Heart left ventricle (tissue), 16 donors: ENCODE results near the gene ZMAT5. TPM values are rescaled to one million over a fixed set of nuclear protein-coding genes. Genes with fewer than 3 reads are reported as not detected.

Experiments
- ATAC-seq, 4 donors: fragments of 200-7000 bp; cut with Tn5 transposase; one replicate each; pipeline ENCODE4 v1.9.1; 2020 to 2022; ENCODE audit warnings: moderate library complexity in 4 of 4, mild to moderate bottlenecking in 3 of 4, moderate number of reproducible peaks in 1 of 4
- DNase-seq, 5 donors: peaks; one replicate each; pipeline ENCODE4 v3.0.0-alpha.2; 2020
- H3K27ac ChIP-seq, 12 donors: fragments of 200-600 bp; sonication (generic) in 4 of 12; one replicate each; pipeline versions ENCODE4 v1.5.0 to v1.8.0; 2016 to 2022; ENCODE audit warnings: mild to moderate bottlenecking in 2 of 12
- H3K27me3 ChIP-seq, 9 donors: fragments of 200-600 bp; sonication (generic) in 2 of 9; one replicate each; pipeline versions ENCODE4 v1.5.1 to v1.8.0; 2016 to 2022; ENCODE audit warnings: mild to moderate bottlenecking in 3 of 9
- H3K36me3 ChIP-seq, 9 donors: fragments of 200-600 bp; sonication (generic) in 2 of 9; one replicate each; pipeline versions ENCODE4 v1.5.0 to v1.8.0; 2018 to 2022; ENCODE audit warnings: mild to moderate bottlenecking in 2 of 9
- H3K4me1 ChIP-seq, 12 donors: fragments of 200-600 bp; sonication (generic) in 4 of 12; one replicate each; pipeline versions ENCODE4 v1.5.0 to v1.8.0; 2016 to 2022; ENCODE audit warnings: mild to moderate bottlenecking in 3 of 12
- H3K4me3 ChIP-seq, 12 donors: fragments of 200-600 bp; sonication (generic) in 4 of 12; one replicate each; pipeline versions ENCODE4 v1.5.0 to v1.8.0; 2017 to 2022; ENCODE audit warnings: mild to moderate bottlenecking in 9 of 12, moderate library complexity in 4 of 12
- H3K9me3 ChIP-seq, 12 donors: fragments of 200-600 bp; sonication (generic) in 4 of 12; one replicate each; pipeline versions ENCODE4 v1.5.0 to v1.8.0; 2016 to 2022; ENCODE audit warnings: mild to moderate bottlenecking in 1 of 12
- POLR2A ChIP-seq, 2 donors: fragments of 450-650 bp; IDR thresholded peaks; one replicate each; pipeline ENCODE4 v1.6.1; 2017; ENCODE audit warnings: antibody characterized with exemption in 2 of 2, mild to moderate bottlenecking in 2 of 2, moderate library complexity in 2 of 2
- WGBS, 4 donors: extraction: QIAGEN DNeasy Blood & Tissue Kit in 2 of 4; methylation state at CpG; one replicate each; pipeline versions ENCODE4 v1.1.5 to v1.1.7; 2013 to 2018; 5-methylcytosine and 5-hydroxymethylcytosine counted together
- intact Hi-C, 10 donors: fragments of 100-400 bp; cut with DNase I; formaldehyde crosslinking; loops; one replicate each; pipeline versions ENCODE4 v1.11.1 to v1.14.2; 2022
- polyA plus RNA-seq, 2 donors: library from polyadenylated mRNA; stranded (reverse); fragments of 200-250 nt; gene quantifications; one replicate each; pipeline ENCODE4 v1.2.3, GENCODE V29; 2013
- total RNA-seq, 9 donors: library from RNA; depleted of rRNA in 2 of 9; stranded (reverse); fragments of >200 nt in 2 of 9; fragmentation: NEBNext Ultra II Directional in 3 of 9; extraction: Animal tissue kit (Norgen Biotek cat#: 25700) in 3 of 9; gene quantifications; one replicate each; pipeline versions ENCODE4 v1.1.0 to v1.2.4, GENCODE V29; 2016 to 2023
- TF ChIP-seq, protein P1 (sequence below), 12 donors: fragments of 200-600 bp; sonication (generic) in 4 of 12; IDR thresholded peaks; one replicate each; pipeline versions ENCODE4 v1.5.0 to v1.8.0; 2018 to 2022; ENCODE audit warnings: antibody characterized with exemption in 12 of 12, mild to moderate bottlenecking in 5 of 12
- donor health status: ischemic (EF 13 %, LVEDD 7.1; RV severe dilation, severe dysfunction).
- donor health status: healthy with polysubstance abuse.
- donor health status: DM: no; HTN: yes; CAD: no.
- donor health status: DM: no; HTN: no; CAD: no.
- donor health status: ischemic (EF 25% LVEDD 6.9; RV normal size, moderate dysfunction).
- donor health status: ischemic (EF 25% LVEDD 5.7; RV mildly dilated, moderate dysfunction).
- donor health status: healthy.
- donor health status: DM: yes; HTN: yes; CAD: no.
- donor health status: ischemic (EF 35%, LVEDD 5.7; RV mildly dilated, moderate dysfunction).
- donor health status: nonischemic (EF 11% LVEDD 7.7; RV severe dilation, severe dysfunction).
- donor health status: DM: yes; HTN: yes; CAD: no.
- donor health status: PGD.
- donor health status: ischemic (EF 29% LVEDD 5.4; RV normal size, mild dysfunction).
- donor health status: nonischemic (EF 23%, LVEDD 6.1; RV moderate dilation, normal function).

ZMAT5 gene
- total and polyA plus RNA-seq, 11 donors, result 19.4 to 37.2 (median 22.7) TPM

GRCh38 chr22:29793396-29793795 is 26.6 kb upstream of the ZMAT5 start:
- intact Hi-C loops, result no loop called here
- Histone ChIP-seq H3K27ac (no peak overlapping the region), H3K4me1 (peaks cover 0 to 19% (median 6%) of the 10 kb centered on the region in 12 donors), H3K9me3 (no peaks in the 10 kb centered on the region), H3K27me3 (no peaks in the 10 kb centered on the region), H3K36me3 (peaks cover 0 to 98% (median 86%) of the 10 kb centered on the region in 9 donors), H3K4me3 (no peak overlapping the region)
- DNase-seq (no peak), ATAC-seq (no peak)
- WGBS, 4 donors, result 96 to 99% (median 98%) methylated on average over 15 to 17 of the region's 17 CpGs
- TF ChIP-seq, protein P1, sequence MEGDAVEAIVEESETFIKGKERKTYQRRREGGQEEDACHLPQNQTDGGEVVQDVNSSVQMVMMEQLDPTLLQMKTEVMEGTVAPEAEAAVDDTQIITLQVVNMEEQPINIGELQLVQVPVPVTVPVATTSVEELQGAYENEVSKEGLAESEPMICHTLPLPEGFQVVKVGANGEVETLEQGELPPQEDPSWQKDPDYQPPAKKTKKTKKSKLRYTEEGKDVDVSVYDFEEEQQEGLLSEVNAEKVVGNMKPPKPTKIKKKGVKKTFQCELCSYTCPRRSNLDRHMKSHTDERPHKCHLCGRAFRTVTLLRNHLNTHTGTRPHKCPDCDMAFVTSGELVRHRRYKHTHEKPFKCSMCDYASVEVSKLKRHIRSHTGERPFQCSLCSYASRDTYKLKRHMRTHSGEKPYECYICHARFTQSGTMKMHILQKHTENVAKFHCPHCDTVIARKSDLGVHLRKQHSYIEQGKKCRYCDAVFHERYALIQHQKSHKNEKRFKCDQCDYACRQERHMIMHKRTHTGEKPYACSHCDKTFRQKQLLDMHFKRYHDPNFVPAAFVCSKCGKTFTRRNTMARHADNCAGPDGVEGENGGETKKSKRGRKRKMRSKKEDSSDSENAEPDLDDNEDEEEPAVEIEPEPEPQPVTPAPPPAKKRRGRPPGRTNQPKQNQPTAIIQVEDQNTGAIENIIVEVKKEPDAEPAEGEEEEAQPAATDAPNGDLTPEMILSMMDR (IDR thresholded peaks at IDR 0.05), result no peak
- no peak for TF ChIP-seq POLR2A (IDR thresholded peaks at IDR 0.05)

DNA sequence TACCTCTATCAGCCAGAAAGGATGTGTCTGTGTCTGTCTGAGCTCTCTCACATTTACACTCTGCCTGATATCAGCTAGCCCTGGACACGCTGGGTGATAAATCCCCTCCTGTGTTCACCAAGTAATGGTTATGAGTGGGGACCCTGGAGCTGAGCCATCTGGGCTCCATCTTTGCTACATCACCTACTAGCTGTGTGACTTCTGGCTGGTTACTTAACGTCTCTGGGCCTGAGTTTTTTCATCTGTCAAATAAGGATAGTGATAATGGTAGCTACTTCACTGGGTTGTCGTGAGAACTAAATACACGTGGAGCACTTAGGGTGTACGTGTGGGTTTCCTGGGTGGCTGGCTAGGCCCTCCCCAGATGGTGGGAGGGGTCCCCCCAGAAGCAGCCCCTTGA is 23.3 kb upstream of the ZMAT5 start:
- no peak overlapping the region for H3K27ac ChIP-seq
- no peaks in the 10 kb centered on the region for H3K27me3 ChIP-seq
- TF ChIP-seq POLR2A (IDR thresholded peaks at IDR 0.05), result no peak
- TF ChIP-seq, protein P1 (IDR thresholded peaks at IDR 0.05), result no peak
- ATAC-seq, result no peak
- intact Hi-C loops, result no loop called here
- H3K36me3 ChIP-seq, result peaks cover 0 to 82% (median 76%) of the 10 kb centered on the region in 9 donors
- WGBS, 4 donors, result 87 to 92% (median 90%) methylated on average over 5 of the region's 5 CpGs
- no peak for DNase-seq
- H3K9me3 ChIP-seq, result no peaks in the 10 kb centered on the region
- H3K4me3 ChIP-seq, result no peak overlapping the region
- peaks cover 0 to 6% (median 0%) of the 10 kb centered on the region in 12 donors for H3K4me1 ChIP-seq

GRCh38 chr22:29788339-29789279 is 21.8 kb upstream of the ZMAT5 start:
- H3K36me3 ChIP-seq, result peaks cover 0 to 70% (median 64%) of the 10 kb centered on the region in 9 donors
- no peak for DNase-seq
- H3K4me3 ChIP-seq, result no peak overlapping the region
- H3K9me3 ChIP-seq, result no peaks in the 10 kb centered on the region
- no peak for ATAC-seq
- 86 to 90% (median 89%) methylated on average over 19 to 27 of the region's 27 CpGs for WGBS, 4 donors
- H3K27me3 ChIP-seq, result no peaks in the 10 kb centered on the region
- no peak overlapping the region for H3K27ac ChIP-seq
- intact Hi-C loops, result no loop called here
- peaks cover 0 to 21% (median 7%) of the 10 kb centered on the region in 12 donors for H3K4me1 ChIP-seq
- TF ChIP-seq, protein P1 (IDR thresholded peaks at IDR 0.05), result no peak

DNA sequence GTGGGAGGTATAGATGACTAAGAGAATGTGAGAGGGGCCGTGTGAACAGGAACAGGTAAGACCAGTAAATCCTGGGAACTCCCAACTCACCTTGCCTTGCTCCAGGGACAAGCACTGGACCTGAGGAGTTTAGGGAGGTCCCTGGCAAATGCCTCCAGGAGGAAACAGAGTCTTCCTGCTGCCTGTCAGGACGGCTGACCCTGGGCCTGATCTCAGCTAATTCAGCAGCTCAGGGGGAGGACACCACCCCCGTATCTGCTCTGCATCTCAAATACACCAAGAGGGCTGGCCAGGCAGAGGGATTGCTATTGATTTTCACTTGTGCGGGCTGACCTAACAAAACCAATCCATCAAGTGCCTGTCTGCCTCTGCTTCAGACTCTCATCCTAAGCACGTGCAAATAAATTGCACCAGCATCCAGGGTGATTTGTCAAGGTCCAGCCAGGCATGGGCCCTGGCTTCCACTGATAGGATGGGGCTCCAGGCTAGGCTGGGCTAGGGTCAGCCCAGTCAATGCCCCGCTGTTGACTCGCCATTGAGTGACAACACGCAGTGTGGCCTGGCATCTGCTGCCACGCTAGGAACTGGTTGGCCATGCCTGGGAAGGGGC is 20.7 kb upstream of the ZMAT5 start:
- H3K9me3 ChIP-seq, result no peaks in the 10 kb centered on the region
- no peaks in the 10 kb centered on the region for H3K27me3 ChIP-seq
- peaks cover 0 to 23% (median 8%) of the 10 kb centered on the region in 12 donors for H3K4me1 ChIP-seq
- ATAC-seq (no peak), DNase-seq (no peak)
- TF ChIP-seq, protein P1 (IDR thresholded peaks at IDR 0.05), result no peak
- TF ChIP-seq POLR2A (IDR thresholded peaks at IDR 0.05), result no peak
- WGBS, 4 donors, result 75 to 79% (median 76%) methylated on average over 7 to 9 of the region's 9 CpGs
- H3K27ac ChIP-seq, result no peak overlapping the region
- H3K4me3 ChIP-seq, result no peak overlapping the region
- H3K36me3 ChIP-seq, result peaks cover 0 to 58% (median 53%) of the 10 kb centered on the region in 9 donors
- intact Hi-C loops, result no loop called here
